HG02678 (cell line): ENCODE measurements around the gene PRR5L.
"Not testable (repeated sequence)": the region's sequence is repeated elsewhere in the genome, so short reads cannot be mapped to it uniquely, and the experiment has no call there.

Experiments
- ATAC-seq: cut with Tn5 transposase; IDR thresholded peaks from one replicate; pipeline ENCODE4 v1.9.1; 2021; ENCODE audit warnings: mild to moderate bottlenecking, moderate library complexity; ENCODE audit not compliant: unreplicated experiment

Gene PRR5L

DNA sequence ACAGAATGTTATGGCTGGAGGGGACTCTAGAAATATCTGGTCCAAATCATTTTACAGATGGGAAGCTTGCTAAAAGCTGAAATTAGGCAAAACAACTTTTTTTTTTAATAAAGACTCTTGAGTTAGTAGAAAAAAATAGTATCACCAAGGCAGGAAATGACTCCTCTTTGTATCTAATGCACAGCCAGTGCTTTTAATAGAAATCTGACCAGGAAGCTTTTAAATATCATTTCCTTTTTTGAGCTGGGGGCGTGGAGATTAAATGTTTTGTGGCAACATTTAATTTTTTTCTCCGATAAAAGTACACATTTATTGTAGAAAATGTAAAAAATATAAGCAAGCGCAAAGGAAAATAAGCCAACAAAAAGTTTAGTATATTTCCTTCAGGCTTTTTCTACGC, 191.5 kb downstream of the PRR5L start:
- no peak for ATAC-seq

DNA sequence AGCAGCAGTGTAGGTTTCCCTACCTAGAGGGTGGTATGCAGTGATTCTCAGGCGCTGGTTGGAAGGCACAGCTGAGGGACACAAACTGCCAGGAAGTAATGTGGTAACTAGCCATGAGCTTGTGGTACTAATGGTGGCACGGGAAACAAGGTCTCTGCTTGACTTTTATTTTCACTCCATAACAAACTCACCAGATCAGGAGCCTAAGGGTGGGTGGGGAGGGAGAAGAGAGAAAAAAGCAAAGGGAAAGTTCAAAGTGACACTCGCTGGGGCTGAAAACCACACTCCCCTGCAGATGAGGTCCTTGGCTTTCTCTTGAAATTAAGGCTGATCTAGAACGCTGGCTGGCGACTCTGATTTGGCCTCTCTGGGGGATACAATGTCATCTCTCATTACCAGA, 192.0 kb downstream of the PRR5L start:
- peak; percentile 62 for ATAC-seq

DNA sequence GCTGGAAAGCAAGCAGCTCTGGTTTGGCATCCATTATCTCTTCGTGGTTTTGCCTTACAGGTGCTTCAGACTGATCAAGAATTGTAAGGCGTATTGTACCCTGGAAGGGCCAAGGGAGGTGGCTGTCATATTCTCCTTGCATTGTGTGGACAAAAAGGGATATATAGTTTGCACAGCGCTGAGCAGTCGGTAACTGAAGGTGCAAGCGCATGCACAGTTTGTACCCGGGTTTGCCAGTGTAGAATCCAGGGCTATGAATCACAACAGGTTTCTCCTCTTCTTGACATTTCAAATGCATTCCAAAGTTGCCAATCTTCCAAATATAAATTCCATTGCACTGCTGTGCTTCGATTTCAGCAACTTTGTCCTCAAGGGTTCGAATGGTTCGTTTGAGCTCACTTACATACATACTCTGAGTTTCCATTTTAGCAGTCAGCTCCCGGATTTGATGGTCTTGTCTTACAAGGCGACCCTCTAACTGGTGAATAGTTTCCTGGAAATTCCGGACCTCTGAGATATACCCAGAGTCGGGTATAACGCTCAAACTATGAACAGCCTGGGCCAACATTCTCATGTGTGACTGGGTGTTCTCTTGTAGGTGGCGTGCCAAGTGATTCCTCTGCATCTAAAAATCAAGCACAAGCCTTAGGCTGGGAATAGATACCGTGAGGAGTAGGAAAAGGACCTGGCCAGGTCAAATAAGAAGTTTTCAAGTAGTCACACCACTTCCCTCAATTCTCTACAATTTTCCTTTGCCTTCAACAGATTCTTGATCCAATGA, 194.1 kb downstream of the PRR5L start:
- ATAC-seq: no peak

DNA sequence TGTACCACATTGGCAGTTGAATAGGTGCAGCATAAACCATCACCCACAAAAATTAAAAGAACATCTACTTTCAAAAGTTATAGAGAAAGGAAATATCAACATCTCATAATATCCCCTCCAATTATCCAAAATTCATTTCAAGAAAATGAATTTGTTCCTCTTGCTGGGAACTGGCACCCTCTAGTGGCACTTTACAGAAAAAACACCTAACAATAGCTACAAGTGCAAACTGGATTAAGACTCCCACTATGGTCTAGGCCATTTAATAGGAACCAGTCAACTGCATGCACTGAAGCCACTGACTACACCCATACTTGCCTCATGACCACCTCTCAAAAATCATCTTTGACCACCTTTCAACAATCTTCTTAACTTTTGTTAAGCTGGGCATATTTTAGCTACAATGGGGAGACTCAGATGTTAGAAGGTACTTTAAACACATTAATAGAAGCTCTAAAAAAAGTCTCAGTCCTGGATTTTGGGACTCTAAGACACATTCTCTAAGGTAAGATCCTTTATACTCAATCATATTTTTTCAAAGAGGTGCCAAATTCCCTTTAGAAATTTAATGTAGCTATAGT, 196.7 kb downstream of the PRR5L start:
- ATAC-seq: peak; percentile 50

DNA sequence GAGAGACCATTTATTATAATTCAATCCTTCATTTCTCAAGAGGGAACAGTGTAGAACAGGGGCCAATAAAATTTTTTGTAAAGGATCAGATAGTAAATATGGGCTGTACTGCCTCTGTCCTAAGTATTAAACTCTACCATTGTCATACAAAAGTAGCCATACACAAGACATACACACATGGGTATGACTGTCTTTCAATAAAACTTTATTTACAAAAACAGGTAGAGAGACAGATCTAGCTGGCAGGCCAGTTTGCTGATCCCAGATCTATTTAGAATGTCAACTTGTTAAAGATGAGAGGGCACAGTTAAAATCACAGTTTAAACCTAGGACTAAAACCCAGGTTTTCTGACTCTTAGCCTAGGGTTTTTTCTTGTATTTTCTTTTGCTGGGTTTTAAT, 197.2 kb downstream of the PRR5L start:
- ATAC-seq: no peak

DNA sequence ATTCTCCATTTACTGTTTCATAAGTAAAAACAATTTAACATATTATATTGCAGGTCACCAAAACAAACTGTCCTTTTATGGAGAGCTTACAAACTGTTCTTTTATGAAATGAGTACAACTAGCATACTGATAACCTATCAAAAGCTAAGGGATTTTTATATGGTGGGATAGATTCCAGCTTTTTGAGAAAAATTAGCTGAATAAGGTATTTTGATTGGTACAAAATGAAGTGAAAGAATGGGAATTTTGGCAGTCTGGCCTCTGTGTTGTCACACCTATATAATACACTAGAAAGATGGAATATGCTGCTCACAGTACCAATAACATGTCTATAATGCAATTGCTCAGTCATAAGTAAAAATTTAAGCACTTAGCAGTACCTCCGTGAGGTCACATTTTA, 202.6 kb downstream of the PRR5L start:
- ATAC-seq: no peak

DNA sequence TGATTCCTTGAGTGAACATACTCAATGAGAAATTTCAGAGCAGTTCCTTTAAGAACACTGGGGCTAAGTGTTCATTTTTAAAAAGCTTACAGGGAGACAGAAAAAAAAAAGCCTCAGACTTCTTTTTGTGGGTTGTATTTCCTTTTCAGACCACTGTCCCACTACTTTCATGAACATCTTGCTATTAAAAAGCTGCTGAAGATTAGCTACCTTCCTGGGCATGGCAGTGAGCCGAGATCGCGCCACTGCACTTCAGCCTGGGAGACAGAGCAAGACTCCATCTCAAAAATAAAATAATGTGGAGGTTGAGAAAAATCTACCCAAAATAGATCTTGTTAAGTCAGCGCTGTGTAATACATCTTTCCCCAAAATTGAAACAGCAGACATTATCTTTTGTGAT, 203.2 kb downstream of the PRR5L start:
- ATAC-seq: no peak

DNA sequence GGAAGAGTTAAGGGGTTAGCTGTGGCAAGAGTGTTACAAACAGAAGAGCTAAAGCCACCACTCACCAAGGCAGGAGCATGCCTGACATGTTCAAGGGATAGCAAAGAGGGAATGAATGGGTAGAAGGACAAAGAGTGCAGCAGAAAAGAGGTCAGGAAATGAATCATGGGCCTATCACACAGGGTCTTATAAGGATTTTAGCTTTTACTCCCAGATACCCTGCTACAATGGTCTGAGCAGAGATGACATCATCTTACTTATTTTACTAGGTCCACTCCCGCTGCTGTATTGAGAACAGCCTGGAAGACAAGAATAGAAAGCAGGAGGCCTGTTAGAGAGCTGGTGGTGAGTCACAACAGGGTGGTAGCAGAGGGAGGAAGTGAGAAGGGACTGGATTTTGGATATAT, 204.2 kb downstream of the PRR5L start:
- peak; percentile 87 for ATAC-seq

DNA sequence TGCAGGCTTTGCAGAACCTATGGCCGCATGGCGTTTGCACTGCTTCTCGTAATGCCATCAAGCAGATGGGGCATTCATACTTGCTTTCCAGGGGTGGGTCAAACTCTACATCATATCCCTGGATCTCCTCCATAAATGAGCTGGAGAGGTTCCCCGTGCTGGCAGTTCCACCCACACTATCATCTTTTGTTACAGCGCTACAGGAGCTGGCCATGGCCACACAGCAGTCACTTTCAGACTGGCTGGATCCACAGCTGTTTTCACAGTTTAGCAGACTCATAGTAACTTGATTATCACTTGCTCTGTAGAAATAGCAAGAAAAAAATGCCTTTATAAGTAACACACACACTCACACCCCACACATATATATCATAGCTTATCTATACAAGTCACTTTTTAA, 205.1 kb downstream of the PRR5L start:
- no peak for ATAC-seq

DNA sequence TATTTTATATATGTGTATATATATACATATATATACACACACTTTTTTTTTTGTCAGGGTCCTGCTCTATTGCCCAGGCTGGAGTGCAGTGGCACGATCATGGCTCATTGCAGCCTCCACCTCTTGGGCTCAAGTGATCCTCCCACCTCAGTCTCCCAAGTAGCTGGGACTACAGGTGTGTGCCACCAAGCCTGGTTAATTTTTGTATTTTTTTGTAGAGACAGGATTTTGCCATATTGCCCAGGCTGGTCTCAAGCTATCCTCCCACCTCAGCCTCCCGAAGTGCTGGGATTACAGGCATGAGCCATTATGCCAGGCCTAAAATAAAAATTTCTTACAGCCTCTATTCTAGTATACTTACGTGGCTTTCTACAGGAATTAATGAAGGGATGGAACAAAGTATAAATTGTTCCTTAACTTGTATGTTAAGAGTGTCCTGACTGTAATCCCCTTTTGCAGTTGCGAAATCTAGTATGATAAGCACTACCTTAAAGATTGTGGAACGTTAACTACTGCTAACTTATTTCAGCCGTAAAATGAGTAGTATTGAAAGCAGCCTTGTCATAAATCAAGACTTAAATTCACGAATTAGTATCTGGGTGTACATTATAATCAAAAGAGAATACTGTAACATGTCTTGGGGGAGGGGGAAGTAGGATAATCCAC, 211.9 kb downstream of the PRR5L start:
- ATAC-seq: no peak

DNA sequence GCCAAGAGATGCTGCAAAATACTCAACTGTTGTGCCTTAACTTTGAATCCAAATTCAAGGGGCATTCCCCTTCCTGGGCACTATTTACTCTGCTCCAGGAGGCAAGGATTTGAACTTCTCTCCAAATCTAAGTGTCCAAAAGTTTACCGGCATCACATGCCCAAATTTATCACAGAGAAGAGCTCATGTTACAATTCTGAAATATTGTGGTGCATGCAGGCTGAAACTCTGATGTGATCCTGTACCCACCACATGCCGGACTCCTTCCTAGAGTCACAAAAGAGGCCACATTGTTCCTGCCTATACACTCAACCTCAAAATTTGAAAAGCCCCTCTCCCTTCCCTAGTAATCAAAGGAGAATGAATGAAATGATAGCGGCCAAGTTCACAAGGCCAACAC, 212.7 kb downstream of the PRR5L start:
- ATAC-seq: no peak

DNA sequence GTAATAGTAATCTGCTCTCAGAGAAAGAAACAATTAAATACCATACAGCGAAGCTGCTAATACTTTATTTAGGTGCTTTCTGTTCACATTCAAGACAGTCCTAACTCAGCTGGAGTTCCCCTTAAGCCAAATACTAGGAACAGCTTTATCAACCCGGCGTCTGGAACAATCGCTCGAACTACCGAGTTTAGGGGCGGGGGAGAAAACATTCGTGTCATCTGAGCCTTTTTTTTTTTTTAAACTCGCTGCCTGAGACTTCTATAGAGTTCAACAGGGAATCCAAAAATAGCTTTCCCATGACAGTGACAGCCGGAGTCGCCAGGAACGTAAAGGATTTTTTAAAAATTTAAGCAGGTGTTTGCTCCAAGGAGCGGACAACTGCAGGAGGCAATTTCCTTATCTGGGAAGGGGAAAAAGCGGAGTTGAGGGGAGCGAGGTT, 213.1 kb downstream of the PRR5L start:
- peak; percentile 16 for ATAC-seq

DNA sequence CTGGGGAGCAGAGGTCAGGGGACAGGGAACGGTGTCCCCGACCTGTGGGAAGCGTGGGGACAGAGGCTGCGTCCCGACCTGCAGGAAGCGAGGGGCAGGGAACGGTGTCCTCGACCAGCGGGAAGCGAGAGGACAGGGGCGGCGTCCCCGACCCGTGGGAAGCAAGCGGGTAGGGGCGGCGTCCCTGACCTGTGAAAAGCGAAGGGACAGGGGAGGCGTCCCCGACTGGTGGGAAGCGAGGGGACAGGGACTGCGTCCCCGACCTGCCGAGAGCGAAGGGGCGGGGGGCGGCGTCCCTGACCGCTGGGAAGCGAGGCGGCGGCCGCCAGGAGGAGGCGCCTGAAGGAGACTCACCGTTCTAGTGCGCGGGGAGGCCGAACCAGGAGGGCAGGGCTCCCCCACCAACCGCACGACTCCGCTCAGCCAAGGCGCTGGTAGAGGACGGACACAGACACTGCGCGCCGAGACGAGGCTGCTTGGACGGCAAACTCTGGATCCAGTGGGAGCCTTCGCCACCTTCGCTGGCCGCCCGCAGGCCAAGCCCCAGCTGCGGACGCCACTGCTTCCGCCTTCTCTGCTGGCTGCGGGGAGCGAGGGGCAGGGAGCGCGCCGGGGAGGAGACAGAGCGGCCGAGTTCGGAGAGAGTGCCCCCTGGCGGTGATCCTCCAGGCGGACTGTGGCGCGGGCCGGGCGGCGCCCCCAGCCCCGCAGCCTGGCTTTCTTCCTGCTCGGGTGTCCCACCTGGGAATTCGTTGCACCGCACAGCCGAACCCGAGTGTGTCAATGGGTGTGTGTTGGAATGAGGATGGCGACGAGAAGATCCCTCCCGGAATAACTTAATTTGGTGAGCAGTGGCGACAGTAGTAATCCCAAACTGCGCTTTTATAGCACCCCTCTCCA, 213.9 kb downstream of the PRR5L start, which contains the start of gene TRAF6:
Gene TRAF6 (minus strand): TSS at position 579 of the 900 bp plus-strand sequence. CDS start 8,757 bp downstream, outside the sequence.
- peak; percentile 96 for ATAC-seq

DNA sequence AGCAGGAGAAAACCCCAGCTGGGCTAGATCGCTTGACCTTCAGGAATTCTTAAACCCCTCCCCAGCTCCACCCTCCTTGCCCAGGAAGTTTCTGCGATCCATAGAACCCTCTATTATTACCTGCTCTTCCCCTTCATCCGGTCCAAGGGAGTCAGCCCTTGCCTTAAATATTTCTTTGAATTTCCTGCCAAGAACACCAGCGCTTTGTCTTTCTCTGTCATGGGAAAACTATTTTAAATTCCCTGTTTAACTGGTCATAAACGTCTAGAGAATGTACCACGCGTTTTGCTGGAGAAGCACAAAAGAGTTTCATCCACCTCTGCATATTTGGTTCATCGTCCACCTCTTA, 214.5 kb downstream of the PRR5L start:
- no peak for ATAC-seq

DNA sequence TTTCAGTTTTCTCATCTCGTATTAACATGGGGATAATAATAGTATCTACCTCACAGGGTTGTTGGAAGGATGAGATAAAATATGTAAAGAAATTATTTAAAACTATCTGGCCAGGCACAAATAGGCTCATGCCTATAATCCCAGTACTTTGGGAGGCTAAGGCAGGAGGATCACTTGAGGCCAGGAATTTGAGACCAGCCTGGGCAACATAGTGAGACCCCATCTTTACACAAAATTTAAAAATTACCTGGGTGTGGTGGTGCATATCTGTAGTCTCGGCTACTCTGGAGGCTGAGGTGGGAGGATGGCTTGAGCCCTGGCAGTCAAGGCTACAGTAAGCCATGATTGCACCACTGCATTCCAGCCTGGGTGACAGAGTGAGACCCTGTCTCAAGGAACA, 215.0 kb downstream of the PRR5L start:
- ATAC-seq: not testable (repeated sequence)

DNA sequence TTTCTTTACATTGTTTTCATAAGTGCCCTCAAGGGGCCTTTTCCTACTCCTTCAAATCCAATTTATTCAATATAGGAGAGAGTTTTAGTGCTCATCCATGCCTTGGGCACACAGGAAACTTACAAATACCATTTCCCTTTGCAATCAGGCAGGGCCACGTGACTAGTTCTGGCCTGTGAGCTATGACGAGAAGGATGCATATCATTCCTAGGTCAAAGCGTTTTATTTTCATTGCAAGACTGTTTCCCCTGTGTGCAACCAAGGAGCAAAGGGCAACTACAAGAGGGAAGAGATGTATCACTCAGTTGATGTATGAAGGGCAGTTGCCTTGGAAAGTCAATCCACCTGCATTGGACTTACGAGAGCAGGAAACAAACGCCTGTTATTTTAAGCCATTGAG, 215.9 kb downstream of the PRR5L start:
- no peak for ATAC-seq

DNA sequence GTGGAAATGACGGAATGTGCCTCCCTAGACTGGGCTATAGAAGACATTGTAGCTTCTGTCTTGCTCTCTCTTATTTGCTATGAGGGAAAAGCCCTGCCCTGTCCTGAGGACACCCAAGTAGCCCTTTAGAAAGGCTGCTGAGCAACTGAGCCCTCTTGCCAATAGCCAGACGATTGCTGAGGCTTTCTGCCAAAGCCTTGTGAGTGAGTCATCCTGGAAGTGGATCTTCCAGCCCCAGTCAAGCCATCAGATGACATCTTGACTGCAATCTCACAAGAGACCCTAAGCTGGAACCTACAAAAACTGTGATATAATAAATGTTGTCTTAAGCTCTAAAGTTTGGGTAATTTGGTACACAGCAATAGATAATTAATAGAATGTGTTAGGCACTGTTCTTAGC, 217.9 kb downstream of the PRR5L start:
- ATAC-seq: no peak
